Neuronal stem cell (in vitro differentiated cells): ENCODE data around the gene HOXA3.

Experiments used
- DNase-seq: peaks from one replicate; pipeline ENCODE4 v3.0.0-alpha.2; 2013; ENCODE audit warnings: low spot score
- H2AFZ ChIP-seq: one replicate; pipeline ENCODE4 v1.6.1; 2013; ENCODE audit warnings: mild to moderate bottlenecking, low read length, inconsistent platforms
- H2AK5ac ChIP-seq: 2 replicates; pipeline ENCODE4 v1.6.1; 2013; ENCODE audit warnings: low read depth, mild to moderate bottlenecking, inconsistent platforms, low read length, moderate library complexity, mixed read lengths
- H2BK120ac ChIP-seq: 2 replicates; pipeline ENCODE4 v1.6.1; 2013; ENCODE audit warnings: low read depth, mild to moderate bottlenecking, inconsistent platforms, low read length, moderate library complexity, mixed read lengths
- H2BK12ac ChIP-seq: one replicate; pipeline ENCODE4 v1.6.1; 2013; ENCODE audit warnings: low read length, inconsistent platforms
- H2BK15ac ChIP-seq: 2 replicates; pipeline ENCODE4 v1.6.1; 2013; ENCODE audit warnings: mild to moderate bottlenecking, low read length, inconsistent platforms, mixed read lengths
- H2BK5ac ChIP-seq: one replicate; pipeline ENCODE4 v1.6.1; 2013; ENCODE audit warnings: inconsistent platforms, mild to moderate bottlenecking, low read length, moderate library complexity
- H3K14ac ChIP-seq: one replicate; pipeline ENCODE4 v1.6.1; 2013; ENCODE audit warnings: low read length, inconsistent platforms
- H3K18ac ChIP-seq: 2 replicates; pipeline ENCODE4 v1.6.1; 2013; ENCODE audit warnings: low read length, inconsistent platforms
- H3K23ac ChIP-seq: 2 replicates; pipeline ENCODE4 v1.6.1; 2013; ENCODE audit warnings: low read depth, mild to moderate bottlenecking, mixed read lengths, low read length, inconsistent platforms; ENCODE audit not compliant: poor library complexity
- H3K27ac ChIP-seq: replicated peaks from 3 replicates; pipeline ENCODE4 v1.5.1; 2013; ENCODE audit warnings: low read length, inconsistent platforms
- H3K27me3 ChIP-seq, 3 experiments: 2 replicates each; pipeline ENCODE4 v1.6.1; 2013; ENCODE audit warnings: low read length in 3 of 3, mild to moderate bottlenecking in 2 of 3, inconsistent platforms in 1 of 3, low read depth in 1 of 3, mixed read lengths in 1 of 3, moderate library complexity in 1 of 3; ENCODE audit not compliant: control insufficient read depth in 3 of 3, insufficient read depth in 3 of 3
- H3K36me3 ChIP-seq, 2 donors: replicated peaks in 1 of 2; 2 replicates each; pipeline ENCODE4 v1.6.1; 2013; ENCODE audit warnings: low read length in 2 of 2; ENCODE audit not compliant: control insufficient read depth in 2 of 2, insufficient read depth in 2 of 2
- H3K4ac ChIP-seq: 2 replicates; pipeline ENCODE4 v1.6.1; 2013; ENCODE audit warnings: inconsistent platforms, mild to moderate bottlenecking, low read length, moderate library complexity
- H3K4me1 ChIP-seq, 2 donors: 1 replicate in 1 of 2; 2 replicates in 1 of 2; pipeline ENCODE4 v1.6.1; 2013; ENCODE audit warnings: low read length in 2 of 2, low read depth in 1 of 2; ENCODE audit not compliant: control insufficient read depth in 2 of 2, insufficient read depth in 1 of 2
- H3K4me2 ChIP-seq: one replicate; pipeline ENCODE4 v1.6.1; 2013; ENCODE audit warnings: mild to moderate bottlenecking, low read length, inconsistent platforms; ENCODE audit not compliant: insufficient read depth, poor library complexity, severe bottlenecking
- H3K4me3 ChIP-seq, 2 donors: 2 replicates each; pipeline ENCODE4 v1.5.1; 2013; ENCODE audit warnings: low read length in 2 of 2, mild to moderate bottlenecking in 2 of 2, inconsistent platforms in 1 of 2, moderate library complexity in 1 of 2
- H3K79me1 ChIP-seq: one replicate; pipeline ENCODE4 v1.6.1; 2013; ENCODE audit warnings: low read depth, mild to moderate bottlenecking, inconsistent platforms, low read length, moderate library complexity
- H3K9ac ChIP-seq: one replicate; pipeline ENCODE4 v1.6.1; 2013; ENCODE audit warnings: mild to moderate bottlenecking, low read depth, low read length, inconsistent platforms; ENCODE audit not compliant: poor library complexity
- H3K9me3 ChIP-seq, 2 donors: replicated peaks in 1 of 2; 2 replicates each; pipeline versions ENCODE3 to v1.6.1; 2013; ENCODE audit warnings: low read length in 2 of 2, mild to moderate bottlenecking in 2 of 2, inconsistent platforms in 1 of 2, low read depth in 1 of 2, mixed read lengths in 1 of 2, moderate library complexity in 1 of 2; ENCODE audit not compliant: control insufficient read depth in 2 of 2, insufficient read depth in 1 of 2
- H4K8ac ChIP-seq: one replicate; pipeline ENCODE4 v1.6.1; 2013; ENCODE audit warnings: low read depth, mild to moderate bottlenecking, inconsistent platforms, low read length, moderate library complexity
- H4K91ac ChIP-seq: one replicate; pipeline ENCODE4 v1.6.1; 2013; ENCODE audit warnings: low read length, low read depth, mild to moderate bottlenecking, inconsistent platforms; ENCODE audit not compliant: poor library complexity
- WGBS, 2 donors: extraction: QIAGEN DNeasy Blood & Tissue Kit; methylation state at CpG; one replicate each; pipeline ENCODE4 v1.1.7; 2013; ENCODE audit warnings: missing lambda C conversion rate in 2 of 2, mixed read lengths in 1 of 2; ENCODE audit not compliant: insufficient read length in 2 of 2, insufficient replicate concordance in 1 of 2; ENCODE audit errors: extremely low coverage in 2 of 2; 5-methylcytosine and 5-hydroxymethylcytosine counted together

HOXA3 gene

DNA sequence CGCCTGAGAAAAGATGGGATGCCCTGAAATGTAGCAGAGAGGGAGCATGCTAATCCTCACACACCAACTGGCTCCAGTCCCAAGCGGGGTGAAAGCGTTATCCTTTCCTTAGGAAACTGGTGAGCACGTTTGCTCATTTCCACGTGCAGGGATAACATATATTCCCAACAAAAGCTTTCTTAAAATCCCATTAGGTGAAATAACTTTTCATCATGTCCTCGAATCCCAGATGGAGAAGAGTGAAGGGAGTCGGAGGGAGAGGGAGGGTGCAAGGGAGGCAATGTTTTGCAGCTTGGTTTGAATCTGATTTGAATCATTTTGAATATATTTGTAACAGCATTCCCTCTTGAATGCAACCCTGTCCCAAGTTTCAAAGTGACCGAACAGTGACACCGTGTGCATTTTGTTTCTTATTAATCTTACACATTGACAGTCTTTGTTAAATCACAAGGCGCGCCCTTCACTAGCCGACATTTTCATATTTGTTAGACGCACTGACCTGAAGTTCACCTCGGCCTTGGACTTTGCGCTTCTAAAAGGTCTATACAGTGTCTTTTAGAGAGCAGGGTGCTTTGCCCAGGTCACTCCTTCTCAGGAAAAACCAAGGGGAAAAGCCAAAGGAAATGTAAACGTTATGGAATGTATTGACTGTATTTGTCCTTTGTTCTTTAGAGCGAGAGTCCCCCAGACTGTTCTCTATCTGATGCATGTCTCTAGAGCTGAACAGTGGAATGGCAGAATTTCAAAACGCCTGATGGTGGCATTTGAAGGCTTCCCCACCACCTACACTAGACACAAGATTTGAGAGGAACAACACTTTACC is 18.8 kb downstream of the HOXA3 start:
- H3K27ac ChIP-seq = no peak overlapping the region

DNA sequence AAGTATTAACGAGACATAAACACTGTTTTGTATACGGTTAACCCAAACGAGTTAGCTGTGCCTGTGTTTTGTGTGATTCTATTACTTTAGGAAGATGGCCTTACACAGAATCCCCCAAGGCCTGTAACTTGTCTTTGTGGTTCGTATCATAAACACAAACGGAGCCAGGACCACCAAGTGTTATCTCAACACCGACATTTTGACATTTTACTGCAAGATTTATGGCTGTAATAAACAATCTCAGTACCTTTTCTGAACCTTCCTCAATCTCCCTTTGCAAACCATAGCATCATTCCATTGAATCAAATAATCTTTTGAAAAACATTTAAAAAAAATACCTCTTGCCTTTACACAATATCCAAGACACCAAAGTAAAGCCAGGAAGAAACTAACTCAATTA is 19.4 kb downstream of the HOXA3 start:
- Histone ChIP-seq H3K27me3 (peaks cover 21 to 100% (median 93%) of the 10 kb centered on the region in 3 experiments), H3K18ac (no peak overlapping the region), H3K79me1 (no peaks in the 10 kb centered on the region), H3K9ac (no peak overlapping the region), H3K14ac (no peak overlapping the region), H2BK12ac (no peak overlapping the region), H3K4me2 (no peak overlapping the region), H3K36me3 (no peaks in the 10 kb centered on the region), H3K9me3 (peaks cover 0 to 8% of the 10 kb centered on the region in 2 donors), H4K91ac (no peak overlapping the region), H2BK5ac (no peak overlapping the region), H2BK15ac (no peak overlapping the region), H2AFZ (no peak overlapping the region), H3K4me3 (no peak overlapping the region), H3K4ac (no peak overlapping the region), H3K4me1 (peaks cover 0 to 3% of the 10 kb centered on the region in 2 donors), H3K27ac (no peak overlapping the region), H4K8ac (no peak overlapping the region), H2BK120ac (no peak overlapping the region), H3K23ac (no peak overlapping the region), H2AK5ac (no peak overlapping the region)
- DNase-seq = no peak
- WGBS, 2 donors = no CpG with 5 or more reads among the region's 6 CpGs

More for the DNA sequence above, 18.8 kb downstream of the HOXA3 start:
- Histone ChIP-seq H3K14ac (no peak overlapping the region), H3K4me1 (peaks cover 0 to 3% of the 10 kb centered on the region in 2 donors), H2BK5ac (no peak overlapping the region), H3K27me3 (peaks cover 19 to 100% (median 93%) of the 10 kb centered on the region in 3 experiments), H3K4me2 (no peak overlapping the region), H3K36me3 (no peaks in the 10 kb centered on the region), H3K9me3 (peaks cover 0 to 8% of the 10 kb centered on the region in 2 donors), H3K9ac (no peak overlapping the region), H2BK12ac (no peak overlapping the region), H3K18ac (no peak overlapping the region), H3K4ac (no peak overlapping the region), H3K79me1 (no peaks in the 10 kb centered on the region), H2AK5ac (no peak overlapping the region), H4K8ac (no peak overlapping the region), H3K23ac (no peak overlapping the region), H2BK15ac (no peak overlapping the region), H3K4me3 (no peak overlapping the region), H2BK120ac (no peak overlapping the region), H4K91ac (no peak overlapping the region), H2AFZ (no peak overlapping the region)
- no peak for DNase-seq
- no CpG with 5 or more reads among the region's 18 CpGs for WGBS, 2 donors

DNA sequence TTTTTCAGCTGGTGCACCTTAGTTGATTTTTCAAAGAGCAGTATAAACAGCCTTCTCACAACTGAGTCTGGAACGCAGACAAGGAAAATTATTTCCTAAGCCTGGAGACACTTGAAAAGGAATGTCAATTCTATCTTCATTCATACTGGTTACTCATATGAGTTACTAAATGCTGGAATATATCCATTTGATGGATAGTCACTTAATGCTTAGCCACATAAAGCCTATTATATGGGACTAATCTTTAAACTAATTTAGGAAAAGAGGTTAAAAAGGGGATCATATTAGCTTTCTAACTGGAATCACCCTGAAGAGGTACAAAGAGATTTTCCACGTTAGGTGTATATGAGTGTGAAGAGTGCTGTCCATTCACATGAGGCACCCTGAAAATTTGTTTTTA is 20.2 kb downstream of the HOXA3 start:
- Histone ChIP-seq H3K27ac (no peak overlapping the region), H2BK120ac (no peak overlapping the region), H3K79me1 (no peaks in the 10 kb centered on the region), H3K18ac (no peak overlapping the region), H2BK12ac (no peak overlapping the region), H3K36me3 (no peaks in the 10 kb centered on the region), H3K4me1 (peaks cover 0 to 3% of the 10 kb centered on the region in 2 donors), H3K23ac (no peak overlapping the region), H3K27me3 (peaks cover 23 to 100% (median 93%) of the 10 kb centered on the region in 3 experiments), H2AK5ac (no peak overlapping the region), H3K4me2 (no peak overlapping the region), H4K8ac (no peak overlapping the region), H3K14ac (no peak overlapping the region), H2BK15ac (no peak overlapping the region), H4K91ac (no peak overlapping the region), H3K9me3 (peaks cover 0 to 8% of the 10 kb centered on the region in 2 donors), H3K4me3 (no peak overlapping the region), H3K9ac (no peak overlapping the region), H2AFZ (no peak overlapping the region), H2BK5ac (no peak overlapping the region), H3K4ac (no peak overlapping the region)
- WGBS, 2 donors = no CpG with 5 or more reads among the region's 2 CpGs
- DNase-seq = no peak

DNA sequence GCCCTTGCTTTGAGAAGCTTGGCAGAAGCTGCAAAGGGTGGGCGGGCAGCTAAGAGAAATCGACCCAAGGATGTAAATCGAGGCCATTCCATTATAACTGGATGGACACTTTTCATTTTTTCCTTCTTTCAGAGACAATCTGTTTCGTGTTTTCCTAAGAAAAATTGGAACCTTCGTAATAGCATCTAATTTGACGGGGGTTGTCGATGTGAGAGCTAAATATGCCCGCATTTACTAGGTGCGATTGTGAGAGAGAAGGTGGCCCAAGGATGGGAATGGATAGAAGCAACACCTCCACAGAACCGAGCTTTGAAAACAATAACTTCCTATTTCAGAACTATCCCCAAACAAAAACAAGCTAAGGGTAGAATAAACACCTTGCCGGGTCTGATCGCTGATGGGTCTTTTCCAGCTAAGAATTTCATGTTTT is 21.0 kb downstream of the HOXA3 start:
- peak overlapping the region in 1 of 2 donors; percentile 53 for H3K4me3 ChIP-seq
- no peak overlapping the region for H3K4ac ChIP-seq
- H3K9me3 ChIP-seq = peaks cover 0 to 8% of the 10 kb centered on the region in 2 donors
- peaks cover 0 to 3% of the 10 kb centered on the region in 2 donors for H3K4me1 ChIP-seq
- no peak overlapping the region for H2BK5ac ChIP-seq
- no peak overlapping the region for H3K23ac ChIP-seq
- no peak for DNase-seq
- peak overlapping the region; percentile 61 for H3K4me2 ChIP-seq
- no peak overlapping the region for H2BK15ac ChIP-seq
- H3K27ac ChIP-seq = no peak overlapping the region
- no peak overlapping the region for H2AK5ac ChIP-seq
- no peak overlapping the region for H3K14ac ChIP-seq
- H3K9ac ChIP-seq = no peak overlapping the region
- no peak overlapping the region for H2BK120ac ChIP-seq
- no peak overlapping the region for H4K91ac ChIP-seq
- no CpG with 5 or more reads among the region's 12 CpGs for WGBS, 2 donors
- H3K36me3 ChIP-seq = no peaks in the 10 kb centered on the region
- H3K27me3 ChIP-seq = peaks cover 21 to 100% (median 92%) of the 10 kb centered on the region in 3 experiments
- H2AFZ ChIP-seq = peak overlapping the region; percentile 98
- no peaks in the 10 kb centered on the region for H3K79me1 ChIP-seq
- no peak overlapping the region for H4K8ac ChIP-seq
- no peak overlapping the region for H3K18ac ChIP-seq
- no peak overlapping the region for H2BK12ac ChIP-seq
